Neural progenitor cell (in vitro differentiated cells): ENCODE data around the gene HDC. TPM values are rescaled to one million over a fixed set of nuclear protein-coding genes. Genes with fewer than 3 reads are reported as not detected.

Source experiments
- DNase-seq: peaks from one replicate; pipeline ENCODE4 v3.0.0-alpha.2; 2016; ENCODE audit warnings: low spot score
- H2AFZ ChIP-seq: fragments of 200-600 bp; sonication (generic); replicated peaks from 2 replicates; pipeline ENCODE4 v1.6.1; 2016; ENCODE audit warnings: antibody characterized with exemption
- H3F3A ChIP-seq: fragments of 200-600 bp; sonication (generic); 2 replicates; pipeline ENCODE4 v1.6.1; 2016; ENCODE audit warnings: antibody characterized with exemption, low read depth
- H3K27ac ChIP-seq: fragments of 200-600 bp; sonication (generic); 2 replicates; pipeline ENCODE4 v1.5.1; 2016; ENCODE audit warnings: mild to moderate bottlenecking
- H3K27me3 ChIP-seq: fragments of 200-600 bp; sonication (generic); 2 replicates; pipeline ENCODE4 v1.6.1; 2016; ENCODE audit warnings: mild to moderate bottlenecking, moderate library complexity
- H3K36me3 ChIP-seq: fragments of 200-600 bp; sonication (generic); 2 replicates; pipeline ENCODE4 v1.5.1; 2016
- H3K4me1 ChIP-seq: fragments of 200-600 bp; sonication (generic); 2 replicates; pipeline ENCODE4 v1.6.1; 2016; ENCODE audit warnings: mixed run types
- H3K4me2 ChIP-seq: fragments of 200-600 bp; sonication (generic); 2 replicates; pipeline ENCODE4 v1.6.1; 2016
- H3K4me3 ChIP-seq: fragments of 200-600 bp; sonication (generic); 2 replicates; pipeline ENCODE4 v1.5.1; 2016
- H3K79me2 ChIP-seq: fragments of 200-600 bp; sonication (generic); 2 replicates; pipeline ENCODE4 v1.6.1; 2016; ENCODE audit warnings: low read depth
- H3K9ac ChIP-seq: fragments of 200-600 bp; sonication (generic); 2 replicates; pipeline ENCODE4 v1.6.1; 2016
- H3K9me3 ChIP-seq: fragments of 200-600 bp; sonication (generic); 2 replicates; pipeline ENCODE4 v1.5.1; 2016; ENCODE audit warnings: low read depth
- H4K20me1 ChIP-seq: fragments of 200-600 bp; sonication (generic); 2 replicates; pipeline ENCODE4 v1.6.1; 2016; ENCODE audit warnings: low read depth
- H3K27ac Mint-ChIP-seq: 3 replicates; pipeline ENCODE4 v1.8.0; 2021; ENCODE audit warnings: mixed read lengths
- H3K27me3 Mint-ChIP-seq: 2 replicates; pipeline ENCODE4 v1.8.0; 2022; ENCODE audit warnings: low read depth, mild to moderate bottlenecking, inconsistent platforms, moderate library complexity, mixed read lengths; ENCODE audit not compliant: insufficient read depth
- H3K36me3 Mint-ChIP-seq: 3 replicates; pipeline ENCODE4 v1.8.0; 2021; ENCODE audit warnings: mixed read lengths
- H3K4me1 Mint-ChIP-seq: 3 replicates; pipeline ENCODE4 v1.8.0; 2021; ENCODE audit warnings: mixed read lengths
- H3K4me3 Mint-ChIP-seq: 3 replicates; pipeline ENCODE4 v1.8.0; 2021; ENCODE audit warnings: mild to moderate bottlenecking, moderate library complexity, mixed read lengths
- H3K9me3 Mint-ChIP-seq: 3 replicates; pipeline ENCODE4 v1.8.0; 2020; ENCODE audit warnings: mixed read lengths
- CTCF ChIP-seq: fragments of 200-600 bp; sonication (generic); IDR thresholded peaks from 2 replicates; pipeline ENCODE4 v1.5.1; 2017; ENCODE audit warnings: antibody characterized with exemption, mild to moderate bottlenecking
- EZH2 ChIP-seq: fragments of 200-600 bp; sonication (generic); IDR thresholded peaks from 2 replicates; pipeline ENCODE4 v1.6.1; 2017; ENCODE audit warnings: antibody characterized with exemption, mild to moderate bottlenecking, moderate library complexity
- EZH2phosphoT487 ChIP-seq: fragments of 200-600 bp; sonication (generic); IDR thresholded peaks from 2 replicates; pipeline ENCODE4 v1.6.1; 2017; ENCODE audit warnings: antibody characterized with exemption
- total RNA-seq: library from RNA; depleted of rRNA; stranded (reverse); fragments of >200 nt; gene quantifications from 2 replicates; pipeline ENCODE4 v1.2.3, GENCODE V29; 2015; ENCODE audit warnings: low replicate concordance

HDC gene
- total RNA-seq, 1 donor from 2014 or later = not detected

GRCh38 chr15:50210462-50211157 lies 54.9 kb downstream of the HDC start:
- Histone ChIP-seq H3K9ac (no peak overlapping the region), H3K9me3 (no peaks in the 10 kb centered on the region), H3K4me1 (peaks cover 6% of the 10 kb centered on the region), H3K27me3 (no peaks in the 10 kb centered on the region), H3K79me2 (no peaks in the 10 kb centered on the region), H3K4me3 (no peak overlapping the region), H3K27ac (no peak overlapping the region), H3F3A (no peaks in the 10 kb centered on the region), H3K4me2 (no peak overlapping the region), H2AFZ (peak overlapping the region; percentile 72), H3K36me3 (no peaks in the 10 kb centered on the region), H4K20me1 (no peaks in the 10 kb centered on the region)
- DNase-seq = peak; percentile 8
- Mint-ChIP-seq H3K4me3 (no peak overlapping the region), H3K36me3 (no peaks in the 10 kb centered on the region), H3K27me3 (peaks cover 2% of the 10 kb centered on the region), H3K4me1 (peaks cover 12% of the 10 kb centered on the region), H3K9me3 (peaks cover 9% of the 10 kb centered on the region), H3K27ac (no peak overlapping the region)
- TF ChIP-seq EZH2phosphoT487 (no peak), CTCF (no peak), EZH2 (no peak)

- no peak overlapping the region for H3K9ac ChIP-seq
- TF ChIP-seq CTCF (no peak), EZH2phosphoT487 (no peak), EZH2 (no peak)
- Mint-ChIP-seq H3K27me3 (peaks cover 2% of the 10 kb centered on the region), H3K36me3 (no peaks in the 10 kb centered on the region), H3K9me3 (peaks cover 9% of the 10 kb centered on the region), H3K4me1 (peaks cover 12% of the 10 kb centered on the region), H3K27ac (no peak overlapping the region), H3K4me3 (no peak overlapping the region)
- no peaks in the 10 kb centered on the region for H3K79me2 ChIP-seq
- H3K4me2 ChIP-seq = no peak overlapping the region
- no peaks in the 10 kb centered on the region for H3K36me3 ChIP-seq
- H2AFZ ChIP-seq = peak overlapping the region; percentile 72
- H3K9me3 ChIP-seq = no peaks in the 10 kb centered on the region
- peaks cover 6% of the 10 kb centered on the region for H3K4me1 ChIP-seq
- DNase-seq = no peak
- H4K20me1 ChIP-seq = no peaks in the 10 kb centered on the region
- no peaks in the 10 kb centered on the region for H3F3A ChIP-seq
- no peak overlapping the region for H3K27ac ChIP-seq
- H3K4me3 ChIP-seq = no peak overlapping the region
- H3K27me3 ChIP-seq = no peaks in the 10 kb centered on the region
These were observed 55.7 kb downstream of the HDC start for GRCh38 chr15:50209809-50210208.

GRCh38 chr15:50206020-50206419 lies 59.5 kb downstream of the HDC start:
- Mint-ChIP-seq H3K36me3 (no peaks in the 10 kb centered on the region), H3K4me1 (peaks cover 12% of the 10 kb centered on the region), H3K4me3 (no peak overlapping the region), H3K9me3 (no peaks in the 10 kb centered on the region), H3K27ac (no peak overlapping the region), H3K27me3 (no peaks in the 10 kb centered on the region)
- Histone ChIP-seq H3K27ac (no peak overlapping the region), H3K79me2 (no peaks in the 10 kb centered on the region), H4K20me1 (no peaks in the 10 kb centered on the region), H3K4me2 (no peak overlapping the region), H3F3A (no peaks in the 10 kb centered on the region), H3K9me3 (no peaks in the 10 kb centered on the region), H2AFZ (no peak overlapping the region), H3K4me1 (peaks cover 6% of the 10 kb centered on the region), H3K9ac (no peak overlapping the region), H3K36me3 (no peaks in the 10 kb centered on the region), H3K27me3 (no peaks in the 10 kb centered on the region), H3K4me3 (no peak overlapping the region)
- DNase-seq = no peak
- no peak for TF ChIP-seq CTCF
- no peak for TF ChIP-seq EZH2
- TF ChIP-seq EZH2phosphoT487 = no peak
